Stimulated activated naive CD8-positive, alpha-beta T cell treated with anti-CD3 and anti-CD28 coated beads, Interleukin-15, amount 100 ng/mL, for 72 hours (primary cell): Measurements from ENCODE around the gene EXD2.

ENCODE experiments used
- ATAC-seq: fragments of 150-1000 bp; cut with Tn5 transposase; 2 replicates; pipeline ENCODE4 v1.10.0; 2021; ENCODE audit warnings: mild to moderate bottlenecking, moderate library complexity
- DNase-seq, 2 donors: peaks; one replicate each; pipeline ENCODE4 v3.0.0; 2021 to 2022
- H3K27ac Mint-ChIP-seq, 2 donors: one replicate each; pipeline ENCODE4 v1.8.0; 2022; ENCODE audit warnings: mild to moderate bottlenecking in 2 of 2, mixed read lengths in 2 of 2, moderate library complexity in 2 of 2
- H3K27me3 Mint-ChIP-seq: one replicate; pipeline ENCODE4 v1.8.0; 2022; ENCODE audit warnings: mixed read lengths
- H3K4me1 Mint-ChIP-seq: one replicate; pipeline ENCODE4 v1.8.0; 2022; ENCODE audit warnings: mild to moderate bottlenecking, mixed read lengths
- H3K4me3 Mint-ChIP-seq, 2 donors: one replicate each; pipeline ENCODE4 v1.8.0; 2022; ENCODE audit warnings: mild to moderate bottlenecking in 2 of 2, mixed read lengths in 2 of 2, moderate library complexity in 1 of 2
- H3K9me3 Mint-ChIP-seq, 2 donors: one replicate each; pipeline ENCODE4 v1.8.0; 2022; ENCODE audit warnings: mixed read lengths in 2 of 2

Gene EXD2

DNA sequence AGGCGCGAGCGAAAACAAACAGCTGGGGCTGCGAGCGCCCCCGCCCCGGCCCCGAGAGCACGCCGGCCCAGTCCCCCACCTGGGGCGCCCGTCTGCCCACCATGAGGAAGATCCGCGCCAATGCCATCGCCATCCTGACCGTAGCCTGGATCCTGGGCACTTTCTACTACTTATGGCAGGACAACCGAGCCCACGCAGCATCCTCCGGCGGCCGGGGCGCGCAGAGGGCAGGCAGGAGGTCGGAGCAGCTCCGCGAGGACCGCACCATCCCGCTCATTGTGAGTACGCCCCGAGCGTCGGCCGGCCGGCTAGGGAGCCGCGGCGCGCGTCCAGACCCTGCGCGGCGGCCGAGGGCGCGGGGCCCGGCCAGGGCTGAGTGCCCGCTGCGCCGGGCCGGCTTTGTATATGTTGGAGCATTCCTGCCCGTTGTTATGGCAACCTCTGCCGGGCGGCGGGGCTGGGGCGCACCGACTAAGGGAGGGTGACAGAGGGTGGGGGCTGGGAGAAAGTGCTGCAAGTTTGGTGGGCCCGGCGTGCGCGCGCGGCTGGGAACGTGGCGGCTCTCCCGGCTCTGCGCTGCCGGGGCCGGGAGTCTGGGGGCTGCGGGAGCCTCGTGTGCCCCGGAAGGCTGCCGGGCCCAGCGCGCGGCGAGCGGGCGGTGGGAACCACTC is 69.0 kb downstream of the EXD2 start:
- H3K4me1 Mint-ChIP-seq, result peaks cover 8% of the 10 kb centered on the region
- peak overlapping the region; percentile 61 to 77 for H3K4me3 Mint-ChIP-seq
- H3K9me3 Mint-ChIP-seq, result no peaks in the 10 kb centered on the region
- ATAC-seq (peak; percentile 34), DNase-seq (peak; percentile 9 to 12)
- H3K27me3 Mint-ChIP-seq, result peaks cover 73% of the 10 kb centered on the region
- no peak overlapping the region for H3K27ac Mint-ChIP-seq

DNA sequence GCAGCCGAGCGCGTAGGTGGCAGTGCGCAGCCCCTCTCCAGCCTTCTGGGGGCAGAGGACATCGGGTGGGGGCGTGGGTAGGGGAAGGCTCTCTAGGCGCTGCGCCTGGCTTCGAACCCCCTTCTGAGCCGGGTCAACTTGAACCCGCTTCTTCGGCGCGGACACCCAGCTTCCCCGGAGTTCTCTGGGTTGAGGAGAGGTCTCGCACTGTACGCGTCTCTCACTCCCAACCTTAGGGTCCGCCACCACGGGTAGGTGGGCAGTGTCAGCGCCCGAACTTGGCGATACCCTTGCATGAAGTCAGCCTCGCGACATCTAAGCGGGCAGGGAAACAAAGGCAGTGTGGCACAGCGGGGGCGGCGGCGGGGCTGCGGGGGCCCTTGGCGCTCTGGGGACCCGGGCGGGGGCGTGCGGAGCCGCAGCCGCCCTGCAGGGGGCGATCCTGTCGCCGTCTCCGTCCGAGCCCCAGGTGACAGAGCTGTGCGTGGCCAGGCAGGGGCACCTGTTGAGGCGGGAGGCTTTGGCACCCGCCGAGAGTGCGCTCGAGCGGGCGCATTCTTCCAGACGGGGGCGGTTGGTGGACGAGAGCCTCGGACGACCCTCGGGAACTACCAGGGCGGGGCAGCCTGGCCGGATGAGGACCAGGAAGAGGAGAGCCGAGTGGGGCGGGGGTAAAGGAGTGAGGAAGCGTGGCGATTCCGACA is 69.7 kb downstream of the EXD2 start:
- Mint-ChIP-seq H3K27ac (no peak overlapping the region), H3K4me1 (peaks cover 8% of the 10 kb centered on the region), H3K9me3 (no peaks in the 10 kb centered on the region), H3K27me3 (peaks cover 74% of the 10 kb centered on the region), H3K4me3 (peak overlapping the region; percentile 85 to 96)
- ATAC-seq, result peak; percentile 88
- DNase-seq, result peak; percentile 65 to 72

DNA sequence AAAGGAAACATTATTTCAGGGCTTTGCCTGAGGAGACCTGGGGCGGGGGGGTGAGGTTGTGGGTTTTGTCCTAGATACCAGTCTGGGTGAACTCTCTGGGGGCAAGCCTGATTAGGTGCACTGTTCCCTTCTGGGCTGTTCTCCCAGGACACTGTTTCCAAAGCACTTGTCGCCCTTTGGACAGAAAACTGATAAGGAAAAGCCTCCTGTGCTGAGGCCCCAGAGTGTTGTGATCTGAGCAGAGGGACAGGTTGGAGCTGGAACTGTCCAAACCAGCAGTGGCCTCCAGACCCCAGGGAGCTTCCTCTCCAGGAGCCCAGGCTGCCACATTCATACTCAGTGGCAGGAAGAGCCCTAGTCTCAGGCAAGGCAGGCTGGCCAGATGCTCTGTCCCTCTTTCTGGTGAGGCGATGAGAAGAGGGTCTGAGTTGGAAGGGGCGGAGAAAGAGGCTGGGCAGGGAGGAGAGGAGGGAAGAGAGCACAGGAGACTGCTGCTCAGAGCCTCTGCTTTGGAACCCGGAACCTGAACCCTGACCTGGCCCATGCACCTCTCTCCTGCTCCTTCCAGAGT is 70.5 kb downstream of the EXD2 start:
- ATAC-seq (no peak), DNase-seq (no peak)
- no peak overlapping the region for H3K27ac Mint-ChIP-seq
- peaks cover 8% of the 10 kb centered on the region for H3K4me1 Mint-ChIP-seq
- H3K27me3 Mint-ChIP-seq, result peaks cover 65% of the 10 kb centered on the region
- peak overlapping the region; percentile 85 to 96 for H3K4me3 Mint-ChIP-seq
- no peaks in the 10 kb centered on the region for H3K9me3 Mint-ChIP-seq

DNA sequence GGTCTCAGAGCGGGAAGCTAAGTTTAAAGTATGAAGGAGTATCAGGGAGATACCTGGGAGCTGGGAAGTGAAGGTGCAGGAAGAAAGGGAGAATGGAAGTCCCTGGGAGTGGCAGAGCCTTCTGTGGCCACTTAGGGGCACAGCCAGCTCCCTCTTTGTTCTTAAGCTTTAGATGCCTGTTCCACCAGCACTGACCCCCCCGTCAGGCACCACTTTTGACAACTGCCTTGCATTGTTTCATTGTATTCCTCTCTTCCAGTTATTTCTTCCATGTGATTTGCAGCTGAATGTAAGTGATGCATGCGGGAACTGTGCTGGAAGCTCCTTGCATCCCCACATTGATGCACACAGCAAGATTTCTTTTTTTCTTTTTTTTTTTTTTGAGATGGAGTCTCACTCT is 71.2 kb downstream of the EXD2 start:
- ATAC-seq (no peak), DNase-seq (no peak)
- Mint-ChIP-seq H3K27me3 (peaks cover 65% of the 10 kb centered on the region), H3K9me3 (no peaks in the 10 kb centered on the region), H3K27ac (no peak overlapping the region), H3K4me1 (peaks cover 8% of the 10 kb centered on the region), H3K4me3 (no peak overlapping the region)

DNA sequence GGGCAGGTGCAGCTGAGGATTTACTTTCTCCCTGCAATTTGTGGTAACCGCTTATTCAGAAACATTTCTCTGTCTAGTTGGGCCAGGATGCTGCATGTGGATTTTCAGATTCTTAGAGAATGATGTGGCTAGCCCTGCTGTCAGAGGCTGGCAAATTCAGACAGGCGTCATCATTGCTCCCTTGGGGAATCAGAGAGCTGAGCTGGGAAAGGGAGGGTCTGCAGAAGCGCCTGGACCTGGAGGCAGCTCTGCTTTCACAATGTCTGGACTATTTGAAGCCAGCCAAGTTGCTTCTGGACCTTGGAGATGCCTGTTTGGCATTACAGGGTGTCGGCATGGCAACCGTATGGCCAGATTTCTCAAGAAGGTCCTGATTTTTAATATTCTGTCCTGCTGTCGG is 72.1 kb downstream of the EXD2 start:
- no peak overlapping the region for H3K4me3 Mint-ChIP-seq
- H3K9me3 Mint-ChIP-seq, result no peaks in the 10 kb centered on the region
- peaks cover 58% of the 10 kb centered on the region for H3K27me3 Mint-ChIP-seq
- no peak overlapping the region for H3K27ac Mint-ChIP-seq
- DNase-seq (no peak), ATAC-seq (no peak)
- H3K4me1 Mint-ChIP-seq, result peaks cover 8% of the 10 kb centered on the region

DNA sequence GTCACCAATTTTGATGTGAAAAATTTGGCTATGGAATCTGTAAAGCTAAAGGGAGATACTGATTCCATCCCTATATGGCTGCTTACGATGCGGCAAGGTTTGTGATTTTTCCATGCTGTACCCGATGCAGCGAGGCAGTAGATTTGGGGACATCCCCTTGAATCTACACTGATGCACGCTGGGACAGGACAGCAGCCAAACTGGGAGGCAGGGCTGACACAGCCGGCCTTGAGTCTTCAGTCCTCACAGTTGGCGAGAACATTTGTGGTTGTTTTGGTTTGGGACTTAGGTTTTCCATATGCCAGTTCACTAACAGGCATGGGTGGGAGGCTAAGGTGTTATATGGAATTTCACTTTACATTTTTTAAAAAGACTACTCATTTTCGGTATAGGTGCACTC is 72.5 kb downstream of the EXD2 start:
- H3K27ac Mint-ChIP-seq, result no peak overlapping the region
- ATAC-seq (no peak), DNase-seq (no peak)
- peaks cover 8% of the 10 kb centered on the region for H3K4me1 Mint-ChIP-seq
- H3K9me3 Mint-ChIP-seq, result no peaks in the 10 kb centered on the region
- no peak overlapping the region for H3K4me3 Mint-ChIP-seq
- H3K27me3 Mint-ChIP-seq, result peaks cover 54% of the 10 kb centered on the region

DNA sequence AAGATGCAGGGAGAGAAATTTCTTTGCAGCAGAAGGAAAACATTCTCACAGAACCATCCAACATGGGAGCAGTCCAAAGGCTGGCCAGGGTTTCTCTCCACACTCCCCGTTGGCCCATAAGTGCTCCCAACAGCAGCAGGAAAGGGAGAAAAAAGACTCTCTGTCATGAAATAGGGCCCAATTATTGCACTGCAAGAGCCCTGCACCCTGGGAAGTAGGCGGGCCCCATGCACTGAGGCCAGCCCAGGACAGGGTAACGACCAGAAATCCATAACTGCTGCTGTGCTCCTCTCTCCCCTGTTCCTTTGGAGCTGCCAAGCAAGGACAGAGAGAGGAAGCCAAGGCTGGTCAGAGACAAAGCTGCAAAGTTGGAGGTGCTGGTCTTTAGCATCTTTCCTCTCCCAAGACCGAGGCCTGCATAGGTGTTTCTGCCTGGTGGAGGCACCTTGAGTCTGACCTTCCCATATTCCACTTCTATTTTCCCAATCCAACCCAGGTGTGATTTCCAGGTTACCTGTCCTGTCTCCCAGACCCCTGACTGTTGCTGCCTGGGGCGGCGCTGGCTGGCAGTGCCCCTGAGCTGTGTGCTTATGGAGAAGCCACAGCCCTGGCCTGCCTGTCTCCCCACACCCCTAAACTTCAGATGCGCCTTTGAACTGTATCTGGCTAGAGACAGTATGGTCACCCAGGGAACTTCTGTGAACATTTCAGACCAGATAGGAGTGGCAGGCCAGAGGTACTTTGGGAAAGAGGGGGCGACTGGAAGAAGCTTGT is 75.5 kb downstream of the EXD2 start:
- no peaks in the 10 kb centered on the region for H3K4me1 Mint-ChIP-seq
- H3K27me3 Mint-ChIP-seq, result peaks cover 26% of the 10 kb centered on the region
- H3K27ac Mint-ChIP-seq, result peak overlapping the region in 1 of 2 donors; percentile 6
- no peaks in the 10 kb centered on the region for H3K9me3 Mint-ChIP-seq
- ATAC-seq (no peak), DNase-seq (no peak)
- no peak overlapping the region for H3K4me3 Mint-ChIP-seq

DNA sequence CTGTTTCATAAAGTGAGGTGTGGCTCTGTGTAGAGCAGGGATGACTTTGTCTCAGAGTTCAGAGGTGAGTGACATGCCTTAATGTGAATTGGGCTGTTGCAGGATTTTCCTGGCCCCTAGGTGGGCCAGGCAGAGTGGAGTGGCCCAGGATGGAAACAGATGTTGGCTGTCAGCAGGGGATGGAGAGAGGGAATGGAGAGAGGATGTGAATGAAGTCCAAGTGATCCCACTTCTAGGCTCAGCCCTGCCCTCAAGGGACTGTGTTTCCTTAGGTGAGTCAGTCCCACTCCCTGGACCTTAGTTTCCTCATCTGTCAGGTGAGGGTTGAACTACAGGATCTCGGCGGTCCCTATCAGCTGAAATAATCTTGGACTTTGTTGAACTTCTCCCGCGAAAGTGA is 76.2 kb downstream of the EXD2 start:
- ATAC-seq (no peak), DNase-seq (no peak)
- H3K27me3 Mint-ChIP-seq, result peaks cover 18% of the 10 kb centered on the region
- no peak overlapping the region for H3K4me3 Mint-ChIP-seq
- H3K27ac Mint-ChIP-seq, result no peak overlapping the region
- H3K9me3 Mint-ChIP-seq, result no peaks in the 10 kb centered on the region
- H3K4me1 Mint-ChIP-seq, result no peaks in the 10 kb centered on the region

DNA sequence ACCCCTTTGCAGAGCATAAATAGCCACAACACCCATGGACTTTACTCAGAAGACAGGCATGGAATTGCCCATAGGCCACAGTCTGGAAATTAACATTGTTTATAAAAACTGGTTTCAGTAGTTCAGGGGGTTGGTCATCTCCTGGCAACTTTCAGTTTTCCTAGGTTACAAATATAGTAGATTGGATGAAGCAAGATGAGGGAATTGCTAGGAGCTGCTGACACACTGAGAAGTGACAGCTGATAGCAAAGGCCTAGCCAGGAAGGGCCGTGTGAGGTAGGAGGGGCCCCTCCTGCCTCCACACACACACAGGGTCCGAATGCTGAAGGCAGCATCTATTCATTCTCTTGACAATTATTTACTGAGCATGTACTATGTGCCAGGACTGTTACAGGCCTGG is 76.9 kb downstream of the EXD2 start:
- DNase-seq (no peak), ATAC-seq (no peak)
- Mint-ChIP-seq H3K4me1 (no peaks in the 10 kb centered on the region), H3K27ac (no peak overlapping the region), H3K27me3 (peaks cover 12% of the 10 kb centered on the region), H3K4me3 (no peak overlapping the region), H3K9me3 (no peaks in the 10 kb centered on the region)

DNA sequence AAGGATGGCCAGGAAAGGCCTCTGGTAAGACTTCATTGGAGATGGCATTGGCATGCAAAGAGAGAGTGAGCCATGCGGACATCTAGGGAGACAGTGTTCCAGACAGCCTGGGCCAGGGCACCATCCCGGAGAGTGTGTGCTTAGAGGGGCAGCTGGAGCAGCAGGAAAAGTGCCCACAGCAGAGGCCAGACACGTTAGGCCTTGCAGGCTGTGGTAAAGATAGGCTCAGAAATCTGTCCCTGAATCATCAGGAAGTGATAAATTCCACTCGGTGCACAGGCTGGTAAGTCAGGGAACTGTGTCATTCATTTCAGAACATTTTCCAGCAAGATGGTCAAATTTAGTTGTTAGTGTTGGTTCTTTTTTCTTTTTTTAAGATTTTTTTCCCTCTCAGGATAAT is 77.5 kb downstream of the EXD2 start:
- DNase-seq, result no peak
- no peak for ATAC-seq
- peaks cover 7% of the 10 kb centered on the region for H3K27me3 Mint-ChIP-seq
- H3K27ac Mint-ChIP-seq, result no peak overlapping the region
- no peak overlapping the region for H3K4me3 Mint-ChIP-seq
- H3K9me3 Mint-ChIP-seq, result no peaks in the 10 kb centered on the region
- H3K4me1 Mint-ChIP-seq, result no peaks in the 10 kb centered on the region

DNA sequence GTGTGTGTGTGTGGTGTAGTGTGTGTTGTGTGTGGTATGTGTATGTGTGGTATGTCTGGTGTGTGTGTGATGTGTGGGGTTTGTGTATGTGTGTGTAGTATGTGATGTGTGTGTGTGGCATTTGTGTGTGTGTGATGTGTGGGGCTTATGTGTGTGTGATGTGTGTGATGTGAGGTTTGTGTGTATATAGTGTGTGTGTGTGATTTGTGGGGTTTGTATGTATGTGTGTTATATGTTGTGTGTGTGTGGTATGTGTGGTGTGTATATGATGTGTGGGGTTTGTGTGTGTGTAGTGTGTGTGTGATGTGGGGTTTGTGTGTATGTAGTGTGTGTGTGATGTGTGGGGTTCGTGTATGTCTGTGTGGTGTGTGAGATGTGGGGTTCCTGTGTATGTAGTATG is 78.1 kb downstream of the EXD2 start:
- H3K4me3 Mint-ChIP-seq, result no peak overlapping the region
- no peak for ATAC-seq

DNA sequence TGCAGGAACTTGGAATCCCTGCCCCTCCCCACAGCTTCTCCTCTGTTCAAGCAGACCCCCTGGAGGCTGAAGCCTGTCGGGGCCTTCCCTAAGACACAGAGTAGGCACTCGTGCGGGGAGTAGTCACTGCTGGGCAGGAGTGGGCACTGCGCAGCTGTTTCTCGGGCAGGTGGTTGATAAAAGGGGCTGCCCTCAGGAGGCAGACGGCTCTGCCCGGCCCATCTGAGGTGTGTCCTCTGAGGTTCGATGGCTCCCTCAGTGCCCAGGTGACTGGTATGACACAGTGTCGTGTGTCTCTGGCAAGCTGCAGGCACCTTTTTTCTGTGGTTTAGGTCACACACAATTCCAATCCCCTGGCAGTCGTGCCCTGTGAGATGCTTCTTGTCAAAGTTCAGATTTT is 78.8 kb downstream of the EXD2 start:
- Mint-ChIP-seq H3K27ac (no peak overlapping the region), H3K27me3 (peaks cover 12% of the 10 kb centered on the region), H3K9me3 (no peaks in the 10 kb centered on the region), H3K4me1 (no peaks in the 10 kb centered on the region), H3K4me3 (no peak overlapping the region)
- no peak for DNase-seq
- ATAC-seq, result no peak

More for the DNA sequence above, 78.1 kb downstream of the EXD2 start:
- Mint-ChIP-seq H3K27ac (no peak overlapping the region), H3K9me3 (no peaks in the 10 kb centered on the region), H3K4me1 (no peaks in the 10 kb centered on the region), H3K27me3 (peaks cover 7% of the 10 kb centered on the region)
- no peak for DNase-seq

DNA sequence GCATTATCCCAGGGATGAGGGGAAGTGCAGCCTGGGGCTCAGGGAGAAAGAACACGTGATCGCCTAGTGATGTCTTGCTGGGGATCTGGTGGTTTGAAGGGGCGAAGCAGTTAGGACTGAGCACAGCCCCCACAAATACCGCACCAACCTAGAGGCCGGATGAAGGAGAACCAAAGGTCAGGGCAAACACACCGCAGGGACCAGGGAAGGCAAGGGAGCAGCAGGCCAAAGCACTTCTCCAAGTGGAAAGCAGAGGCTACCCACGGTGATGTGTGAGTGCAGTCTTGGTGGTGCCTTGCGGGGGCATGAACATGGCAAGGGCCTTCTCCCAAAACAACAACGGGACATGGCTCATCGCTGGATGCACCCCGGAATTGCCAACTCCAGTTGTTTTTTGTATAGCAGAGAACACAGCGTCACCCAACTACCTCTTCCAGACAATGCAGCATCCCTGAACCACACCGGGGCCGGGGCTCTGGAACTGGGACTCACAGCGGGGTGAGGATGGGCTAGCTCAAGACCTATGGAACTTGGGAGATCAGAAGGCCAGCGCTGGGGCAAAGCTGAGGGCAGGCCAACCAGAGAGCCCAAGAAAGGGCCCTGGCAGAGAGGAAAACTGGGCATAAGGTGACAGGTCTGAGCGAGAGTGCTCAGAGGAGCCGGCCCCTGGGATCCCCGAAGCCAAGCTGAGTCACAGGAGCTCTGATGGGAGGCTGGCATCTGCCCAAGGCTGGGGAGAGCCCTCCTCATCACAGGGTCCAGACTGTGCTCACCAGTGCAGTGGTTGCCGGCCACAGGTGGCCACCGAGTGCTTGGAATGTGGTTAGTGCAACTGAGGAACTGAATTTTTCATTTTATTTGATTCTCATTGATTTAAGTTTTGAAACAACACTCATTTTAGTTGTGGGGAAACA is 79.8 kb downstream of the EXD2 start:
- peaks cover 0 to 7% of the 10 kb centered on the region in 2 donors for H3K9me3 Mint-ChIP-seq
- ATAC-seq, result no peak

DNA sequence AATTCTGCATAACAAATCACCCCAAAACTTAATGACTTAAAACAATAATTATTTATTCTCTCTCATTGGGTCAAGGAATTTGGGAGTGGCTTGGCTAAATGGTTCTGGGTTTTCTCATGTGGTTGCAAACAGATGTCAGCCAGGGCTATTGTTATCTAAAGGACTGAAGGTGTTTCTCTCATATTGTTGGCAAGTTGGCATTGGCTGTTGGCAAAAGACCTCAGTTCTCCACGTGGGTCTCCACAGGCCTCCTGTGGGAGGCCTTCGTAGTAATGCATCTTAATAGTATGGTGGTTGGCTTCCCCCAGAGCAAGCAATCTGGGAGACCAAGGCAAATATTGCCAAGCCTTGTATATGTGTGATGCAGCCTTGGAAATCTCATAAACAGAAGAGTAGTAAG is 83.0 kb downstream of the EXD2 start:
- Mint-ChIP-seq H3K27ac (no peak overlapping the region), H3K27me3 (peaks cover 15% of the 10 kb centered on the region), H3K9me3 (peaks cover 0 to 10% of the 10 kb centered on the region in 2 donors), H3K4me3 (no peak overlapping the region), H3K4me1 (no peaks in the 10 kb centered on the region)
- no peak for DNase-seq
- ATAC-seq, result no peak

More for the DNA sequence above, 79.8 kb downstream of the EXD2 start:
- Mint-ChIP-seq H3K27ac (no peak overlapping the region), H3K4me3 (no peak overlapping the region), H3K4me1 (no peaks in the 10 kb centered on the region), H3K27me3 (peaks cover 12% of the 10 kb centered on the region)
- DNase-seq, result no peak

DNA sequence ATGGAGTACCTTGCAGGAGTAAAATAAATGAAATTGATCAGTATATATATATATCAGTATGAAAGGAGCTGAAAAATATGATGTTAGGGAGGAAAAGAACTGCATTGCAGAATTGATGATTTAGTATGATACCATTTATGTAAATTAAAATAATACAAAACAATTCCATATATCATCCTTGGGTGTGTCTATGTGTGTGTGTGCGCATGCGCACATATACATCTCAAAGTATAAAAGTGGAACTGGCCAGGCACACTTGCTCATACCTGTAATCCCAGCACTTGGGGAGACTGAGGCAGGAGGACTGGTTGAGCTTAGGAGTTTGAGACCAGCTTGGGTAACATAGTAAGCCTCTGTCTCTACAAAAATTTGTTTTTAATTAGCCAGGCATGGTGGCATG is 84.0 kb downstream of the EXD2 start:
- Mint-ChIP-seq H3K4me3 (no peak overlapping the region), H3K4me1 (no peaks in the 10 kb centered on the region), H3K27ac (no peak overlapping the region), H3K9me3 (peaks cover 0 to 10% of the 10 kb centered on the region in 2 donors), H3K27me3 (peaks cover 15% of the 10 kb centered on the region)
- no peak for DNase-seq
- ATAC-seq, result no peak
